ENCODE results near the gene IGSF23.
"Not testable (repeated sequence)": the region's sequence is repeated elsewhere in the genome, so short reads cannot be mapped to it uniquely, and the experiment has no call there.

The IGSF23 gene

GRCh38 chr19:44579663-44580365 is 33.5 kb upstream of the IGSF23 start:
- Mint-ChIP-seq H3K9me3 (peaks cover 12% of the 10 kb centered on the region), H3K27me3 (ENCODE audit: low read depth) (no peaks in the 10 kb centered on the region), H3K27ac (no peak overlapping the region), H3K4me1 (ENCODE audit: low read depth) (no peaks in the 10 kb centered on the region), H3K4me3 (no peak overlapping the region), H3K36me3 (ENCODE audit: low read depth) (no peaks in the 10 kb centered on the region)

GRCh38 chr19:44580366-44580895 is 32.9 kb upstream of the IGSF23 start:
- H3K27ac Mint-ChIP-seq = no peak overlapping the region
- H3K9me3 Mint-ChIP-seq = peaks cover 15% of the 10 kb centered on the region
- H3K27me3 Mint-ChIP-seq (ENCODE audit: low read depth) = no peaks in the 10 kb centered on the region
- no peak overlapping the region for H3K4me3 Mint-ChIP-seq
- no peaks in the 10 kb centered on the region for H3K4me1 Mint-ChIP-seq (ENCODE audit: low read depth)
- no peaks in the 10 kb centered on the region for H3K36me3 Mint-ChIP-seq (ENCODE audit: low read depth)

GRCh38 chr19:44581288-44581687 is 32.1 kb upstream of the IGSF23 start:
- Mint-ChIP-seq H3K9me3 (peaks cover 16% of the 10 kb centered on the region), H3K4me1 (ENCODE audit: low read depth) (no peaks in the 10 kb centered on the region), H3K27ac (no peak overlapping the region), H3K27me3 (ENCODE audit: low read depth) (no peaks in the 10 kb centered on the region), H3K36me3 (ENCODE audit: low read depth) (no peaks in the 10 kb centered on the region), H3K4me3 (no peak overlapping the region)

- peaks cover 26% of the 10 kb centered on the region for H3K9me3 Mint-ChIP-seq
- no peaks in the 10 kb centered on the region for H3K36me3 Mint-ChIP-seq (ENCODE audit: low read depth)
- H3K27me3 Mint-ChIP-seq (ENCODE audit: low read depth) = no peaks in the 10 kb centered on the region
- H3K4me3 Mint-ChIP-seq = no peak overlapping the region
- no peak overlapping the region for H3K27ac Mint-ChIP-seq
- peaks cover 2% of the 10 kb centered on the region for H3K4me1 Mint-ChIP-seq (ENCODE audit: low read depth)
These were observed 30.6 kb upstream of the IGSF23 start for GRCh38 chr19:44582581-44583265.

- H3K4me3 Mint-ChIP-seq = no peak overlapping the region
- H3K9me3 Mint-ChIP-seq = peaks cover 25% of the 10 kb centered on the region
- H3K4me1 Mint-ChIP-seq (ENCODE audit: low read depth) = peaks cover 2% of the 10 kb centered on the region
- H3K36me3 Mint-ChIP-seq (ENCODE audit: low read depth) = no peaks in the 10 kb centered on the region
- no peaks in the 10 kb centered on the region for H3K27me3 Mint-ChIP-seq (ENCODE audit: low read depth)
- H3K27ac Mint-ChIP-seq = no peak overlapping the region
These were observed 27.8 kb upstream of the IGSF23 start for GRCh38 chr19:44585371-44586133.

- Mint-ChIP-seq H3K4me3 (no peak overlapping the region), H3K27me3 (ENCODE audit: low read depth) (no peaks in the 10 kb centered on the region), H3K4me1 (ENCODE audit: low read depth) (peaks cover 2% of the 10 kb centered on the region), H3K9me3 (peaks cover 21% of the 10 kb centered on the region), H3K27ac (no peak overlapping the region), H3K36me3 (ENCODE audit: low read depth) (no peaks in the 10 kb centered on the region)
These were observed 25.2 kb upstream of the IGSF23 start for GRCh38 chr19:44587963-44588770.

- H3K4me3 Mint-ChIP-seq = no peak overlapping the region
- peaks cover 21% of the 10 kb centered on the region for H3K9me3 Mint-ChIP-seq
- H3K4me1 Mint-ChIP-seq (ENCODE audit: low read depth) = peaks cover 2% of the 10 kb centered on the region
- no peaks in the 10 kb centered on the region for H3K27me3 Mint-ChIP-seq (ENCODE audit: low read depth)
- H3K27ac Mint-ChIP-seq = no peak overlapping the region
- H3K36me3 Mint-ChIP-seq (ENCODE audit: low read depth) = no peaks in the 10 kb centered on the region
These were observed 24.6 kb upstream of the IGSF23 start for GRCh38 chr19:44588771-44589112.

GRCh38 chr19:44590245-44591059 is 22.9 kb upstream of the IGSF23 start:
- H3K27me3 Mint-ChIP-seq (ENCODE audit: low read depth) = no peaks in the 10 kb centered on the region
- H3K27ac Mint-ChIP-seq = no peak overlapping the region
- peaks cover 20% of the 10 kb centered on the region for H3K9me3 Mint-ChIP-seq
- no peak overlapping the region for H3K4me3 Mint-ChIP-seq
- H3K36me3 Mint-ChIP-seq (ENCODE audit: low read depth) = no peaks in the 10 kb centered on the region
- H3K4me1 Mint-ChIP-seq (ENCODE audit: low read depth) = peaks cover 2% of the 10 kb centered on the region

GRCh38 chr19:44591340-44591993 is 21.9 kb upstream of the IGSF23 start:
- not testable (repeated sequence) for H3K27me3 Mint-ChIP-seq (ENCODE audit: low read depth); H3K36me3 Mint-ChIP-seq (ENCODE audit: low read depth); H3K4me1 Mint-ChIP-seq (ENCODE audit: low read depth); H3K27ac Mint-ChIP-seq; H3K4me3 Mint-ChIP-seq
- peaks cover 21% of the 10 kb centered on the region for H3K9me3 Mint-ChIP-seq

GRCh38 chr19:44592451-44592890 is 20.9 kb upstream of the IGSF23 start:
- H3K27ac Mint-ChIP-seq = no peak overlapping the region

GRCh38 chr19:44593294-44593693 is 20.1 kb upstream of the IGSF23 start:
- Mint-ChIP-seq H3K4me3 (no peak overlapping the region), H3K9me3 (peaks cover 26% of the 10 kb centered on the region), H3K27ac (no peak overlapping the region), H3K27me3 (ENCODE audit: low read depth) (no peaks in the 10 kb centered on the region), H3K36me3 (ENCODE audit: low read depth) (no peaks in the 10 kb centered on the region), H3K4me1 (ENCODE audit: low read depth) (no peaks in the 10 kb centered on the region)

More at GRCh38 chr19:44592451-44592890, 20.9 kb upstream of the IGSF23 start:
- peaks cover under 1% of the 10 kb centered on the region for H3K4me1 Mint-ChIP-seq (ENCODE audit: low read depth)
- no peak overlapping the region for H3K4me3 Mint-ChIP-seq
- no peaks in the 10 kb centered on the region for H3K27me3 Mint-ChIP-seq (ENCODE audit: low read depth)
- peaks cover 22% of the 10 kb centered on the region for H3K9me3 Mint-ChIP-seq
- no peaks in the 10 kb centered on the region for H3K36me3 Mint-ChIP-seq (ENCODE audit: low read depth)

- not testable (repeated sequence) for H3K4me1 Mint-ChIP-seq (ENCODE audit: low read depth); H3K4me3 Mint-ChIP-seq; H3K36me3 Mint-ChIP-seq (ENCODE audit: low read depth); H3K27ac Mint-ChIP-seq; H3K27me3 Mint-ChIP-seq (ENCODE audit: low read depth)
- peaks cover 26% of the 10 kb centered on the region for H3K9me3 Mint-ChIP-seq
These were observed 19.5 kb upstream of the IGSF23 start for GRCh38 chr19:44593866-44594266.

GRCh38 chr19:44596428-44597130 is 16.8 kb upstream of the IGSF23 start:
- Mint-ChIP-seq H3K4me1 (ENCODE audit: low read depth) (no peaks in the 10 kb centered on the region), H3K4me3 (no peak overlapping the region), H3K27me3 (ENCODE audit: low read depth) (no peaks in the 10 kb centered on the region), H3K9me3 (peaks cover 32% of the 10 kb centered on the region), H3K27ac (no peak overlapping the region), H3K36me3 (ENCODE audit: low read depth) (no peaks in the 10 kb centered on the region)

All from T-helper 1 cell treated with Interleukin-12 subunit alpha and Interleukin-12 subunit beta and Interleukin-4 antibody, amounts not matched to agents 30 μg/mL and 1 μg/mL, for 36 hours (primary cell).